Subcutaneous adipose tissue (tissue), 4 donors: ENCODE data around the gene ASAP2. TPM values are rescaled to one million over a fixed set of nuclear protein-coding genes. Genes with fewer than 3 reads are reported as not detected.

Experiments
- CTCF ChIP-seq: fragments of 450-650 bp; IDR thresholded peaks from one replicate; pipeline ENCODE4 v1.5.1; 2016; ENCODE audit warnings: low read depth, mild to moderate bottlenecking, control low read depth, antibody characterized with exemption, moderate library complexity
- total RNA-seq, 4 donors: library from RNA; depleted of rRNA; stranded (reverse); fragments of >200 nt; gene quantifications; one replicate each; pipeline ENCODE4 v1.1.0, GENCODE V29; 2016

The ASAP2 gene
- total RNA-seq, 4 donors from 2014 or later, result 25.2 to 44.3 (median 33.8) TPM

DNA sequence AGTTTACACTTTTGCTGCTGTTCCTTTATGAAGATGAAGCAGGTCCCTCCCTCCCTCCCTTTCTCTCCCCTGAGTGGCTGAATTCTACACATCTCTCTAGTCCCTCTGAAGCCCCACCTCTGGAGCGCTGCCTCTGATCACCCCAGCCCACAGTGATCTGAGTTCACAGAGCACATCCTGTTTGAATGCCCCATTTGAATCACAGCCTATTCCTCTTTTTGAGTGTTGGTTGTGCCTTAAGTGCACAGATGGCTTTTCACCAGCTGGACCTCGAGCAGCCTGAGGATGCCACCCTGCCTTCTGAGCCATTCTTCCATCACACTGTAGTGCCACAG lies 129.6 kb downstream of the ASAP2 start:
- no peak for TF ChIP-seq CTCF

DNA sequence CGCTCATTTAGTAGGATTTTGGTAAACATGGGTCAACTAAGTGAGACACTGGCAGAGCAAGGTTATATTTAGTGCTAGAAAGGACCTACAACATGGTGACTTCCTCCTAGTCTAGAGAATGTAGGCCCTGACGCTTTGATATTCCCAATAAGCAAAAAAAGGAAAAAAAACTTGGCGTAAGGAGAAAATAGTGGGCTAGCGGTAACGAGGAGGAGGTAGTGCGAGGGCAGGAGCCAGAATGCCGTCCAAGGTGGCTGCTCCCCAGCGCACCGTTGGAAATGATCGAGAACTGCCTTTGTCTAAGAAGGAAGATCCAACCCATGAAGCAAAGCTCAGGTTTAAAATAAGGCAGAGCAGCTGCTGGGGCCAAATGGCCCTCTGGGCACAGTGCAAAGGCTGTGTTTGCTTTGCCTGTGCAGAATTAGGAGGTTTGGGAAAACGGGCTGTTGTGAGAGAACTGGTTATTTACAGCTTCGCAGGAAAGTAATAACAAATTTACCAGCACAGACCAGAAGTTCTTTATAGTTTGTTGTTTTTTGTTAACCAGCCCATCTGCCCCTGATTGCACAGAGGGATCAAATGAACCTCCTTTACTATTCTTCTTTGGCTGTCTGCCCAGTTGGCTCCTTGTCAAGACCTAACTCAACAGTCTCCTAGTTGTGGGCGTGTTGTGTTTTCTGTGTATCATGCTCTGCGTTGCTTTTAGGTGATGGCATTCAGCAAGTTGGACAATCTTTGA lies 130.1 kb downstream of the ASAP2 start:
- TF ChIP-seq CTCF, result no peak

DNA sequence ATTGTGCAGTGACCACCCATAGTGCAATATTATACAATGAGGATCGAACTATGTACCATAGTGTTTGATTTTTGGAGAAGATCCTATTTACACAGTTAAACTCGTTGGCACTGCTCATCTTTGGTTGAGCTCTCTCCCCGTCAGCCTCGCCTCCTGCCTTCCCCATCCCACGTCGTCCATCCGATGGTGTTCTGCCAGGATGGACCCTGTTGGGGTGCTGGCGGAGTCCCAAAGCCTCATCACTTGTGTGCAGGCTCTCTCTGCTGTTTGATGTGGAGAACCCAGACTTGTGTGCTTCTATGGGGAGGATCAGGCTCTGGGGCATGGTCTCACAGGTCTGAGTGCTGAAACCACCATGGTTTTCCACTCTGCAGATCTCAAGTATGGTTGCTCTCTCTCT lies 131.3 kb downstream of the ASAP2 start:
- no peak for TF ChIP-seq CTCF

DNA sequence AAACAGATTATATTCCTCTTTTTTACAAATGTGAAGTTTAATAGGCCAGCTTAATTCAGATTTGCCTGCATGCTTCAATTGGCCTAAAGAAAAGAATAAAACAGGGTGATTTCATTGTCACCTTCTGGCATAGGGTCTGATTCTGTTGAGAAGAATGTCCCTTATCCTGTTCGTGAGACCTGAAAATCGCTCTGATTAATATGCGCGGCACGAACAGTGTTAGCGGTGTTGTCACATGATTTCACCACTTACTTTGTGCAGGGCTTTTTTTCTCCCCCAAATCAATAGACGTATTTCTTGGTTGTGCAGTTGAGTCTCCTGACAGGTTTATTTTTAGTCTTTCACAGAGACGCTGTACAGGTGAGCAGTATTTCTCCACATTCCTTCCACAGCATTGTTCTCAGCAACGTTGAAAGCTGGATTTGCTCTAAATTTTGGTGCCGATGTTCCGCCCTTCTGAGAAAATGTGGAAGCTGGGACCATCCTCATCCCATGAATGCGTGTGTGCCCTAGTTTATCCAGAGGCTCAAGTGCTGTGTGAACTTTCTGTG lies 134.8 kb downstream of the ASAP2 start:
- no peak for TF ChIP-seq CTCF

DNA sequence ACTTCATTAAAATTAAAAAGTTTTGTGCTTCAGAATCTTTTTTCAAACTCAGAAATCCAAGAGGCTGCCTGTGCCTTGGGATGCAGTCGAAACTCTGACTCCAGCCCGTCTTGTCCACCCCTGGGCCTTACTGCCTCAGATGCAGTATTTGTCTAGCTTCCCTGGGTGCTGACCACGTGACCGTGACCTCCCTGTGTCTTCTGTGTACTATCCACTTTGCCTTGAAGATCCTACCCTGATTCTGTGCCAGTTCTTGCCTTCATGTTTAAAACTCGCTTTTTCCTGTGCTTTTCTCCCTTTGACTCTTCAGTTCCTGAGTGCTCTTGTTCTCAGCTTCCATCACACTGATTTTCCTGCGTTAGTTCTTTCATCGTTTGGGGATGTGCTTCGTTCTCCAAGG lies 136.0 kb downstream of the ASAP2 start:
- no peak for TF ChIP-seq CTCF

GRCh38 chr2:9343524-9343923 lies 136.9 kb downstream of the ASAP2 start:
- no peak for TF ChIP-seq CTCF

GRCh38 chr2:9344434-9344833 lies 137.8 kb downstream of the ASAP2 start:
- TF ChIP-seq CTCF, result no peak
